ENCODE measurements around the gene CAPN5. TPM values are rescaled to one million over a fixed set of nuclear protein-coding genes. Genes with fewer than 3 reads are reported as not detected.
A peak's percentile ranks its signal among the peaks of the same experiment; 100 is the strongest.

The CAPN5 gene
- polyA plus RNA-seq, 3 donors: 0.28 to 0.83 (median 0.62) TPM

- no peaks in the 10 kb centered on the region for H3K4me1 ChIP-seq (ENCODE audit: control insufficient read depth in 1 of 2, insufficient read depth in 2 of 2, low read length in 2 of 2)
- Mint-ChIP-seq H3K27ac (peak overlapping the region in 1 of 7 donors; percentile 4), H3K4me3 (no peak overlapping the region), H3K27me3 (ENCODE audit: low read depth in 3 of 3) (peaks cover 0 to 5% (median 0%) of the 10 kb centered on the region in 3 donors), H3K4me1 (no peaks in the 10 kb centered on the region), H3K36me3 (no peaks in the 10 kb centered on the region), H3K9me3 (no peaks in the 10 kb centered on the region)
- WGBS (ENCODE audit: insufficient coverage): 97% methylated on average over 3 of the region's 3 CpGs
- intact Hi-C loops (cut with micrococcal nuclease): loop anchor here in 1 of 2 donors (10.0 kb wide), 1 partner anchor 364 kb away; no protein-coding TSS in a partner anchor
- no peaks in the 10 kb centered on the region for H3K36me3 ChIP-seq (replicated peaks in 1 of 2; ENCODE audit: control insufficient read depth in 1 of 2, insufficient read depth in 2 of 2, low read length in 2 of 2)
- TF ChIP-seq, protein P1, sequence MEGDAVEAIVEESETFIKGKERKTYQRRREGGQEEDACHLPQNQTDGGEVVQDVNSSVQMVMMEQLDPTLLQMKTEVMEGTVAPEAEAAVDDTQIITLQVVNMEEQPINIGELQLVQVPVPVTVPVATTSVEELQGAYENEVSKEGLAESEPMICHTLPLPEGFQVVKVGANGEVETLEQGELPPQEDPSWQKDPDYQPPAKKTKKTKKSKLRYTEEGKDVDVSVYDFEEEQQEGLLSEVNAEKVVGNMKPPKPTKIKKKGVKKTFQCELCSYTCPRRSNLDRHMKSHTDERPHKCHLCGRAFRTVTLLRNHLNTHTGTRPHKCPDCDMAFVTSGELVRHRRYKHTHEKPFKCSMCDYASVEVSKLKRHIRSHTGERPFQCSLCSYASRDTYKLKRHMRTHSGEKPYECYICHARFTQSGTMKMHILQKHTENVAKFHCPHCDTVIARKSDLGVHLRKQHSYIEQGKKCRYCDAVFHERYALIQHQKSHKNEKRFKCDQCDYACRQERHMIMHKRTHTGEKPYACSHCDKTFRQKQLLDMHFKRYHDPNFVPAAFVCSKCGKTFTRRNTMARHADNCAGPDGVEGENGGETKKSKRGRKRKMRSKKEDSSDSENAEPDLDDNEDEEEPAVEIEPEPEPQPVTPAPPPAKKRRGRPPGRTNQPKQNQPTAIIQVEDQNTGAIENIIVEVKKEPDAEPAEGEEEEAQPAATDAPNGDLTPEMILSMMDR (IDR thresholded peaks at IDR 0.05): no peak
- no peaks in the 10 kb centered on the region for H3K27me3 ChIP-seq (ENCODE audit: control insufficient read depth in 2 of 2, insufficient read depth in 2 of 2, low read length in 2 of 2)
- H3K4me3 ChIP-seq (replicated peaks in 1 of 3; ENCODE audit: low read depth in 2 of 3, low read length in 3 of 3): no peak overlapping the region
- H4K20me1 ChIP-seq (ENCODE audit: insufficient read depth, low read length): no peaks in the 10 kb centered on the region
- H3K27ac ChIP-seq (ENCODE audit: low read depth in 1 of 2, low read length in 2 of 2): no peak overlapping the region
- no peak overlapping the region for H3K4me2 ChIP-seq (replicated peaks; ENCODE audit: extremely low read depth, low read length, poor library complexity, severe bottlenecking)
- no peak overlapping the region for H2AFZ ChIP-seq (ENCODE audit: insufficient read depth, low read depth, low read length, poor library complexity, severe bottlenecking)
- no peak overlapping the region for H3K9ac ChIP-seq (ENCODE audit: insufficient read depth, low read length, poor library complexity, severe bottlenecking)
- no peak for DNase-seq
- H3K79me2 ChIP-seq (ENCODE audit: insufficient read depth, low read length): no peaks in the 10 kb centered on the region
- H3K9me3 ChIP-seq (replicated peaks in 1 of 2; ENCODE audit: control insufficient read depth in 1 of 2, insufficient read depth in 1 of 2, low read length in 2 of 2): no peaks in the 10 kb centered on the region
Observed at GRCh38 chr11:77089004-77089545, 22.3 kb downstream of the CAPN5 start.

- Histone ChIP-seq H3K79me2 (ENCODE audit: insufficient read depth, low read length) (no peaks in the 10 kb centered on the region), H3K36me3 (replicated peaks in 1 of 2; ENCODE audit: control insufficient read depth in 1 of 2, insufficient read depth in 2 of 2, low read length in 2 of 2) (no peaks in the 10 kb centered on the region), H3K27me3 (ENCODE audit: control insufficient read depth in 2 of 2, insufficient read depth in 2 of 2, low read length in 2 of 2) (no peaks in the 10 kb centered on the region), H2AFZ (ENCODE audit: insufficient read depth, low read depth, low read length, poor library complexity, severe bottlenecking) (no peak overlapping the region), H3K4me2 (replicated peaks; ENCODE audit: extremely low read depth, low read length, poor library complexity, severe bottlenecking) (no peak overlapping the region), H3K9me3 (replicated peaks in 1 of 2; ENCODE audit: control insufficient read depth in 1 of 2, insufficient read depth in 1 of 2, low read length in 2 of 2) (no peaks in the 10 kb centered on the region), H3K4me1 (ENCODE audit: control insufficient read depth in 1 of 2, insufficient read depth in 2 of 2, low read length in 2 of 2) (no peaks in the 10 kb centered on the region), H3K4me3 (replicated peaks in 1 of 3; ENCODE audit: low read depth in 2 of 3, low read length in 3 of 3) (no peak overlapping the region), H4K20me1 (ENCODE audit: insufficient read depth, low read length) (no peaks in the 10 kb centered on the region), H3K9ac (ENCODE audit: insufficient read depth, low read length, poor library complexity, severe bottlenecking) (no peak overlapping the region), H3K27ac (ENCODE audit: low read depth in 1 of 2, low read length in 2 of 2) (no peak overlapping the region)
- Mint-ChIP-seq H3K27me3 (ENCODE audit: low read depth in 3 of 3) (peaks cover 0 to 5% (median 0%) of the 10 kb centered on the region in 3 donors), H3K4me1 (no peaks in the 10 kb centered on the region), H3K36me3 (no peaks in the 10 kb centered on the region), H3K9me3 (no peaks in the 10 kb centered on the region), H3K4me3 (no peak overlapping the region), H3K27ac (no peak overlapping the region)
- WGBS (ENCODE audit: insufficient coverage): 93% methylated on average over 4 of the region's 4 CpGs
- intact Hi-C loops (cut with micrococcal nuclease): loop anchor here (2.0 kb wide), 2 partner anchors 41 to 43 kb away; no protein-coding TSS in a partner anchor
- TF ChIP-seq, protein P1 (IDR thresholded peaks at IDR 0.05): no peak
- no peak for DNase-seq
Observed at GRCh38 chr11:77090046-77090372, 23.2 kb downstream of the CAPN5 start.
